CD4-positive, alpha-beta T cell treated with Interleukin-6 for 4 hours (primary cell): ENCODE results near the gene TMEM170A.
"Not testable (repeated sequence)": the region's sequence is repeated elsewhere in the genome, so short reads cannot be mapped to it uniquely, and the experiment has no call there.

Source experiments
- DNase-seq: peaks from one replicate; pipeline ENCODE4 v3.0.0-alpha.2; 2020; ENCODE audit warnings: mixed read lengths

Gene TMEM170A

GRCh38 chr16:75464122-75464918, at the start of gene TMEM170A:
Gene TMEM170A, minus strand, starts transcription at chr16:75464689. Its CDS starts 89 bp downstream, at chr16:75464600.
- peak; percentile 99 for DNase-seq

GRCh38 chr16:75506574-75506973, 42.1 kb upstream of the TMEM170A start:
- no peak for DNase-seq

- no peak for DNase-seq
Measured at GRCh38 chr16:75506107-75506506, 41.6 kb upstream of the TMEM170A start.

- no peak for DNase-seq
Measured at GRCh38 chr16:75503801-75504200, 39.3 kb upstream of the TMEM170A start.

- no peak for DNase-seq
Measured at GRCh38 chr16:75502916-75503605, 38.6 kb upstream of the TMEM170A start.

- DNase-seq: not testable (repeated sequence)
Measured at GRCh38 chr16:75501820-75502219, 37.3 kb upstream of the TMEM170A start.

GRCh38 chr16:75501359-75501758, 36.9 kb upstream of the TMEM170A start:
- DNase-seq: no peak

GRCh38 chr16:75498605-75499322, 34.3 kb upstream of the TMEM170A start:
- DNase-seq: not testable (repeated sequence)

- no peak for DNase-seq
Measured at GRCh38 chr16:75497558-75497957, 33.1 kb upstream of the TMEM170A start.

GRCh38 chr16:75495076-75495674, 30.7 kb upstream of the TMEM170A start, which contains the start of gene CHST6:
Gene CHST6, minus strand, starts transcription at chr16:75495441. Its CDS starts 15,613 bp downstream, at chr16:75479828.
- peak; percentile 18 for DNase-seq

GRCh38 chr16:75494661-75495075, 30.2 kb upstream of the TMEM170A start:
- no peak for DNase-seq

- no peak for DNase-seq
Measured at GRCh38 chr16:75494184-75494583, 29.7 kb upstream of the TMEM170A start.

GRCh38 chr16:75491876-75492275, 27.4 kb upstream of the TMEM170A start:
- no peak for DNase-seq

GRCh38 chr16:75488322-75488721, 23.8 kb upstream of the TMEM170A start:
- DNase-seq: no peak

- DNase-seq: no peak
Measured at GRCh38 chr16:75486676-75487313, 22.3 kb upstream of the TMEM170A start.

- DNase-seq: no peak
Measured at GRCh38 chr16:75486014-75486675, 21.7 kb upstream of the TMEM170A start.

- DNase-seq: no peak
Measured at GRCh38 chr16:75485230-75486013, 20.9 kb upstream of the TMEM170A start.

- DNase-seq: no peak
Measured at GRCh38 chr16:75483222-75483621, 18.7 kb upstream of the TMEM170A start.

- DNase-seq: no peak
Measured at GRCh38 chr16:75482434-75483205, 18.1 kb upstream of the TMEM170A start.

GRCh38 chr16:75481475-75481874, 17.0 kb upstream of the TMEM170A start:
- DNase-seq: no peak
